Suprapubic skin (tissue), 4 donors: ENCODE measurements around the gene PYURF. TPM values are rescaled to one million over a fixed set of nuclear protein-coding genes. Genes with fewer than 3 reads are reported as not detected.

ENCODE experiments used
- DNase-seq, 2 donors: peaks; one replicate each; pipeline ENCODE4 v3.0.0-alpha.2; 2019; ENCODE audit warnings: low spot score in 2 of 2
- H3K27ac ChIP-seq: fragments of 200-600 bp; sonication (generic); one replicate; pipeline ENCODE4 v1.5.1; 2019
- H3K27me3 ChIP-seq: fragments of 200-600 bp; sonication (generic); one replicate; pipeline ENCODE4 v1.5.1; 2019
- H3K36me3 ChIP-seq: fragments of 200-600 bp; sonication (generic); one replicate; pipeline ENCODE4 v1.5.1; 2019
- H3K4me1 ChIP-seq: fragments of 200-600 bp; sonication (generic); one replicate; pipeline ENCODE4 v1.5.1; 2019
- H3K4me3 ChIP-seq: fragments of 200-600 bp; sonication (generic); one replicate; pipeline ENCODE4 v1.5.1; 2019; ENCODE audit warnings: mild to moderate bottlenecking
- H3K9me3 ChIP-seq: fragments of 200-600 bp; sonication (generic); one replicate; pipeline ENCODE4 v1.5.1; 2019
- CTCF ChIP-seq, 2 donors: fragments of 200-600 bp in 1 of 2; fragments of 450-650 bp in 1 of 2; sonication (generic) in 1 of 2; IDR thresholded peaks; one replicate each; pipeline ENCODE4 v1.5.1; 2016 to 2019; ENCODE audit warnings: antibody characterized with exemption in 2 of 2, mild to moderate bottlenecking in 1 of 2, moderate library complexity in 1 of 2
- EP300 ChIP-seq: sonication (generic); formaldehyde crosslinking; IDR thresholded peaks from one replicate; pipeline ENCODE4 v1.6.1; 2017; ENCODE audit warnings: antibody characterized with exemption
- POLR2A ChIP-seq, 2 donors: fragments of 450-650 bp; IDR thresholded peaks; one replicate each; pipeline ENCODE4 v1.6.1; 2017; ENCODE audit warnings: antibody characterized with exemption in 2 of 2, mild to moderate bottlenecking in 2 of 2, moderate library complexity in 2 of 2
- POLR2AphosphoS5 ChIP-seq, 3 donors: sonication (generic); formaldehyde crosslinking; IDR thresholded peaks; one replicate each; pipeline ENCODE4 v1.6.1; 2017; ENCODE audit warnings: antibody characterized with exemption in 3 of 3
- WGBS: methylation state at CpG from one replicate; pipeline ENCODE4 v1.1.5; 2018; 5-methylcytosine and 5-hydroxymethylcytosine counted together
- total RNA-seq, 4 donors: library from RNA; depleted of rRNA; stranded (reverse); fragments of >200 nt; gene quantifications; one replicate each; pipeline ENCODE4 v1.1.0, GENCODE V29; 2016

PYURF gene
- total RNA-seq, 4 donors from 2014 or later, result 52.0 to 88.9 (median 82.2) TPM

- no peak overlapping the region for H3K27ac ChIP-seq
- H3K4me3 ChIP-seq, result no peak overlapping the region
- no peaks in the 10 kb centered on the region for H3K9me3 ChIP-seq
- no peaks in the 10 kb centered on the region for H3K36me3 ChIP-seq
- H3K27me3 ChIP-seq, result no peaks in the 10 kb centered on the region
- DNase-seq, result no peak
- 83% methylated on average over 1 of the region's 1 CpG for WGBS
- peaks cover 8% of the 10 kb centered on the region for H3K4me1 ChIP-seq
- TF ChIP-seq CTCF (IDR thresholded peaks at IDR 0.05) (no peak), EP300 (no peak), POLR2AphosphoS5 (IDR thresholded peaks at IDR 0.05) (no peak), POLR2A (IDR thresholded peaks at IDR 0.05) (no peak)
These were observed 14.1 kb upstream of the PYURF start for GRCh38 chr4:88537709-88538108.

- no peaks in the 10 kb centered on the region for H3K36me3 ChIP-seq
- no peak overlapping the region for H3K4me3 ChIP-seq
- 85% methylated on average over 2 of the region's 2 CpGs for WGBS
- H3K27me3 ChIP-seq, result no peaks in the 10 kb centered on the region
- H3K9me3 ChIP-seq, result no peaks in the 10 kb centered on the region
- H3K4me1 ChIP-seq, result peaks cover 12% of the 10 kb centered on the region
- TF ChIP-seq EP300 (no peak), CTCF (IDR thresholded peaks at IDR 0.05) (no peak), POLR2A (IDR thresholded peaks at IDR 0.05) (no peak), POLR2AphosphoS5 (IDR thresholded peaks at IDR 0.05) (no peak)
- H3K27ac ChIP-seq, result no peak overlapping the region
- DNase-seq, result no peak
These were observed 11.6 kb upstream of the PYURF start for GRCh38 chr4:88535090-88535755.

- Histone ChIP-seq H3K27me3 (no peaks in the 10 kb centered on the region), H3K36me3 (no peaks in the 10 kb centered on the region), H3K27ac (no peak overlapping the region), H3K4me3 (no peak overlapping the region), H3K9me3 (no peaks in the 10 kb centered on the region), H3K4me1 (peaks cover 12% of the 10 kb centered on the region)
- no peak for TF ChIP-seq CTCF (IDR thresholded peaks at IDR 0.05)
- DNase-seq, result no peak
- 42% methylated on average over 4 of the region's 4 CpGs for WGBS
These were observed 10.6 kb upstream of the PYURF start for GRCh38 chr4:88533937-88534750.

- no peak for TF ChIP-seq POLR2AphosphoS5 (IDR thresholded peaks at IDR 0.05)
- no peak for TF ChIP-seq EP300
- no peak for TF ChIP-seq CTCF (IDR thresholded peaks at IDR 0.05)
- TF ChIP-seq POLR2A (IDR thresholded peaks at IDR 0.05), result no peak
- H3K27ac ChIP-seq, result no peak overlapping the region
- WGBS, result 82% methylated on average over 6 of the region's 6 CpGs
These were observed 9.7 kb upstream of the PYURF start for GRCh38 chr4:88533088-88533790.

GRCh38 chr4:88531549-88531948, 8.0 kb upstream of the PYURF start:
- no peak for TF ChIP-seq POLR2AphosphoS5 (IDR thresholded peaks at IDR 0.05)
- no peak for TF ChIP-seq EP300
- no peak for TF ChIP-seq POLR2A (IDR thresholded peaks at IDR 0.05)
- no peak for TF ChIP-seq CTCF (IDR thresholded peaks at IDR 0.05)
- Histone ChIP-seq H3K9me3 (no peaks in the 10 kb centered on the region), H3K4me1 (peaks cover 14% of the 10 kb centered on the region), H3K36me3 (no peaks in the 10 kb centered on the region), H3K4me3 (no peak overlapping the region), H3K27me3 (no peaks in the 10 kb centered on the region), H3K27ac (no peak overlapping the region)
- no peak for DNase-seq
- WGBS, result 50% methylated on average over 3 of the region's 3 CpGs

More at GRCh38 chr4:88533088-88533790, 9.7 kb upstream of the PYURF start:
- H3K36me3 ChIP-seq, result no peaks in the 10 kb centered on the region
- no peak for DNase-seq
- no peak overlapping the region for H3K4me3 ChIP-seq
- no peaks in the 10 kb centered on the region for H3K27me3 ChIP-seq
- peaks cover 12% of the 10 kb centered on the region for H3K4me1 ChIP-seq
- no peaks in the 10 kb centered on the region for H3K9me3 ChIP-seq
